Measurements from ENCODE around the gene ABHD1. TPM values are rescaled to one million over a fixed set of nuclear protein-coding genes. Genes with fewer than 3 reads are reported as not detected.

ABHD1 gene
- total RNA-seq, 1 donor from 2014 or later = not detected

GRCh38 chr2:27135478-27135955 lies 11.9 kb downstream of the ABHD1 start:
- DNase-seq (ENCODE audit: low read depth, low spot score) = no peak

GRCh38 chr2:27136751-27137150 lies 13.1 kb downstream of the ABHD1 start:
- DNase-seq (ENCODE audit: low read depth, low spot score) = no peak

GRCh38 chr2:27137322-27137935 lies 13.8 kb downstream of the ABHD1 start:
- DNase-seq (ENCODE audit: low read depth, low spot score) = no peak

GRCh38 chr2:27138111-27138510 lies 14.5 kb downstream of the ABHD1 start:
- DNase-seq (ENCODE audit: low read depth, low spot score) = no peak

- DNase-seq (ENCODE audit: low read depth, low spot score) = no peak
These were observed 15.7 kb downstream of the ABHD1 start, which contains the start of gene PRR30 for GRCh38 chr2:27139310-27139709. Gene PRR30 (minus strand): TSS chr2:27139410. CDS start chr2:27138329, 1,081 bp downstream.

- no peak for DNase-seq (ENCODE audit: low read depth, low spot score)
These were observed 19.7 kb downstream of the ABHD1 start for GRCh38 chr2:27143285-27143684.

- DNase-seq (ENCODE audit: low read depth, low spot score) = no peak
These were observed 22.1 kb downstream of the ABHD1 start for GRCh38 chr2:27145682-27146081.

GRCh38 chr2:27147935-27148334 lies 24.3 kb downstream of the ABHD1 start:
- no peak for DNase-seq (ENCODE audit: low read depth, low spot score)

GRCh38 chr2:27148801-27149439 lies 25.3 kb downstream of the ABHD1 start, which contains the start of gene TCF23:
Gene TCF23 (plus strand): TSS chr2:27149004. CDS start chr2:27149134, 130 bp downstream.
- DNase-seq (ENCODE audit: low read depth, low spot score) = no peak

- no peak for DNase-seq (ENCODE audit: low read depth, low spot score)
These were observed 26.2 kb downstream of the ABHD1 start for GRCh38 chr2:27149570-27150405.

GRCh38 chr2:27150639-27151230 lies 27.1 kb downstream of the ABHD1 start:
- DNase-seq (ENCODE audit: low read depth, low spot score) = no peak

GRCh38 chr2:27152102-27152795 lies 28.6 kb downstream of the ABHD1 start:
- no peak for DNase-seq (ENCODE audit: low read depth, low spot score)

GRCh38 chr2:27152796-27153464 lies 29.3 kb downstream of the ABHD1 start:
- DNase-seq (ENCODE audit: low read depth, low spot score) = no peak

GRCh38 chr2:27154488-27154887 lies 30.9 kb downstream of the ABHD1 start:
- no peak for DNase-seq (ENCODE audit: low read depth, low spot score)

GRCh38 chr2:27155069-27155520 lies 31.5 kb downstream of the ABHD1 start:
- DNase-seq (ENCODE audit: low read depth, low spot score) = no peak

GRCh38 chr2:27158468-27158867 lies 34.9 kb downstream of the ABHD1 start:
- no peak for DNase-seq (ENCODE audit: low read depth, low spot score)

- DNase-seq (ENCODE audit: low read depth, low spot score) = no peak
These were observed 35.7 kb downstream of the ABHD1 start for GRCh38 chr2:27159271-27159670.

- no peak for DNase-seq (ENCODE audit: low read depth, low spot score)
These were observed 36.6 kb downstream of the ABHD1 start for GRCh38 chr2:27160191-27160590.

- no peak for DNase-seq (ENCODE audit: low read depth, low spot score)
These were observed 38.8 kb downstream of the ABHD1 start for GRCh38 chr2:27162151-27163121.
